Naive thymus-derived CD4-positive, alpha-beta T cell (primary cell): Measurements from ENCODE around the gene DHX15. TPM values are rescaled to one million over a fixed set of nuclear protein-coding genes. Genes with fewer than 3 reads are reported as not detected.

ENCODE experiments used
- ATAC-seq: fragments of 150-1000 bp; cut with Tn5 transposase; 2 replicates; pipeline ENCODE4 v1.10.0; 2021; ENCODE audit warnings: mild to moderate bottlenecking, moderate library complexity
- CTCF ChIA-PET: fragments of 350-600 bp; sonication (Branson Sonifier 250); formaldehyde crosslinking; loops from one replicate; lab custom pipeline; 2021; ENCODE audit warnings: antibody characterized with exemption; lab: Charles Lee
- POLR2A ChIA-PET: fragments of 350-600 bp; sonication (Branson Sonifier 250); formaldehyde crosslinking; loops from one replicate; lab custom pipeline; 2021; ENCODE audit warnings: antibody characterized with exemption, inconsistent platforms; lab: Charles Lee
- DNase-seq, 9 donors: peaks; one replicate each; pipeline versions ENCODE4 v3.0.0 to v3.0.0-alpha.2; 2020 to 2022; ENCODE audit warnings: mixed read lengths in 1 of 9
- H3K27ac ChIP-seq: one replicate; pipeline ENCODE4 v1.7.0; 2013; ENCODE audit warnings: mild to moderate bottlenecking, low read depth, low read length, moderate library complexity
- H3K27me3 ChIP-seq, 2 donors: one replicate each; pipeline ENCODE4 v1.7.0; 2013; ENCODE audit warnings: low read length in 2 of 2, mild to moderate bottlenecking in 2 of 2, moderate library complexity in 2 of 2; ENCODE audit not compliant: control insufficient read depth in 2 of 2, insufficient read depth in 2 of 2
- H3K36me3 ChIP-seq, 3 experiments: 1 replicate in 2 of 3; 2 replicates in 1 of 3; pipeline ENCODE4 v1.7.0; 2013; ENCODE audit warnings: low read length in 3 of 3, mild to moderate bottlenecking in 3 of 3, moderate library complexity in 1 of 3; ENCODE audit not compliant: insufficient read depth in 3 of 3, control insufficient read depth in 2 of 3
- H3K4me1 ChIP-seq, 2 donors: one replicate each; pipeline ENCODE4 v1.7.0; 2013; ENCODE audit warnings: low read length in 2 of 2, mild to moderate bottlenecking in 2 of 2, moderate library complexity in 1 of 2; ENCODE audit not compliant: control insufficient read depth in 2 of 2, insufficient read depth in 2 of 2
- H3K4me3 ChIP-seq: 2 replicates; pipeline ENCODE4 v1.7.0; 2013; ENCODE audit warnings: mild to moderate bottlenecking, low read length
- H3K9me3 ChIP-seq, 3 experiments: 1 replicate in 2 of 3; 2 replicates in 1 of 3; pipeline ENCODE4 v1.7.0; 2013; ENCODE audit warnings: low read length in 3 of 3; ENCODE audit not compliant: control insufficient read depth in 2 of 3
- H3K27ac Mint-ChIP-seq, 9 donors: one replicate each; pipeline ENCODE4 v1.8.0; 2020 to 2022; ENCODE audit warnings: mixed read lengths in 9 of 9, mild to moderate bottlenecking in 8 of 9, moderate library complexity in 5 of 9, inconsistent platforms in 2 of 9
- H3K27me3 Mint-ChIP-seq, 5 donors: one replicate each; pipeline ENCODE4 v1.8.0; 2021 to 2022; ENCODE audit warnings: mixed read lengths in 5 of 5, mild to moderate bottlenecking in 1 of 5
- H3K36me3 Mint-ChIP-seq, 5 donors: one replicate each; pipeline ENCODE4 v1.8.0; 2020 to 2022; ENCODE audit warnings: mixed read lengths in 5 of 5, mild to moderate bottlenecking in 3 of 5, inconsistent platforms in 1 of 5
- H3K4me1 Mint-ChIP-seq, 7 donors: one replicate each; pipeline ENCODE4 v1.8.0; 2020 to 2022; ENCODE audit warnings: mixed read lengths in 7 of 7, mild to moderate bottlenecking in 3 of 7, inconsistent platforms in 1 of 7
- H3K4me3 Mint-ChIP-seq, 10 donors: one replicate each; pipeline ENCODE4 v1.8.0; 2020 to 2022; ENCODE audit warnings: mild to moderate bottlenecking in 10 of 10, mixed read lengths in 10 of 10, moderate library complexity in 6 of 10, inconsistent platforms in 2 of 10
- H3K9me3 Mint-ChIP-seq, 11 donors: one replicate each; pipeline ENCODE4 v1.8.0; 2020 to 2022; ENCODE audit warnings: mixed read lengths in 11 of 11, mild to moderate bottlenecking in 4 of 11, inconsistent platforms in 1 of 11, moderate library complexity in 1 of 11
- intact Hi-C, 2 donors: fragments of 100-400 bp; cut with micrococcal nuclease; formaldehyde crosslinking; loops; one replicate each; pipeline ENCODE4 v1.15.1; 2023
- polyA plus RNA-seq, 2 donors: library from polyadenylated mRNA; unstranded; fragments of 300-500 nt; fragmentation: Illumina TruSeq; gene quantifications; one replicate each; pipeline ENCODE4 v1.2.3, GENCODE V29; 2021
- total RNA-seq, 6 experiments: library from RNA in 5 of 6; stranded (reverse) in 5 of 6; gene quantifications; 1 replicate in 5 of 6; 2 replicates in 1 of 6; pipeline ENCODE4 v1.2.3 and lab custom pipeline; 2021 to 2026

The DHX15 gene
- total and polyA plus RNA-seq, 7 experiments from 2014 or later = 44.5 to 186 (median 139) TPM

- intact Hi-C loops = loop anchor here (1.0 to 2.0 kb wide), 3 partner anchors 13 to 69 kb away; no protein-coding TSS in a partner anchor
- no peaks in the 10 kb centered on the region for H3K27me3 Mint-ChIP-seq
- Histone ChIP-seq H3K27ac (peak overlapping the region; percentile 5), H3K4me3 (no peak overlapping the region), H3K27me3 (no peaks in the 10 kb centered on the region), H3K36me3 (peaks cover 0 to 34% (median 3%) of the 10 kb centered on the region in 3 experiments), H3K4me1 (peaks cover 9 to 13% of the 10 kb centered on the region in 2 donors), H3K9me3 (no peaks in the 10 kb centered on the region)
- peaks cover 31 to 80% (median 69%) of the 10 kb centered on the region in 7 donors for H3K4me1 Mint-ChIP-seq
- CTCF ChIA-PET = no interaction called here
- H3K9me3 Mint-ChIP-seq = peaks cover 0 to 8% (median 3%) of the 10 kb centered on the region in 11 donors
- DNase-seq = peak in 5 of 9 donors; percentile 2 to 22 (median 14)
- peaks cover 4 to 37% (median 25%) of the 10 kb centered on the region in 5 donors for H3K36me3 Mint-ChIP-seq
- peak; percentile 63 for ATAC-seq
- peak overlapping the region; percentile 16 to 74 (median 65) for H3K4me3 Mint-ChIP-seq
- POLR2A ChIA-PET = no interaction called here
- peak overlapping the region in 8 of 9 donors; percentile 3 to 77 (median 28) for H3K27ac Mint-ChIP-seq
Observed at GRCh38 chr4:24557026-24558025, 27.0 kb downstream of the DHX15 start.

- Histone ChIP-seq H3K36me3 (peaks cover 0 to 46% (median 12%) of the 10 kb centered on the region in 3 experiments), H3K27ac (no peak overlapping the region), H3K27me3 (no peaks in the 10 kb centered on the region), H3K4me1 (peaks cover 0 to 6% of the 10 kb centered on the region in 2 donors), H3K9me3 (no peaks in the 10 kb centered on the region), H3K4me3 (no peak overlapping the region)
- peak overlapping the region in 1 of 10 donors; percentile 18 for H3K4me3 Mint-ChIP-seq
- CTCF ChIA-PET = interaction anchor here (1.1 kb wide), 1 partner anchor 8 kb away, joined by 3 read pairs; no protein-coding TSS in a partner anchor
- peaks cover 23 to 65% (median 51%) of the 10 kb centered on the region in 7 donors for H3K4me1 Mint-ChIP-seq
- intact Hi-C loops = no loop called here
- DNase-seq (peak in 1 of 9 donors; percentile 3), ATAC-seq (no peak)
- H3K9me3 Mint-ChIP-seq = no peaks in the 10 kb centered on the region
- POLR2A ChIA-PET = no interaction called here
- H3K27me3 Mint-ChIP-seq = no peaks in the 10 kb centered on the region
- peaks cover 4 to 49% (median 26%) of the 10 kb centered on the region in 5 donors for H3K36me3 Mint-ChIP-seq
- peak overlapping the region in 1 of 9 donors; percentile 18 for H3K27ac Mint-ChIP-seq
Observed at GRCh38 chr4:24551492-24552289, 32.7 kb downstream of the DHX15 start.

- Histone ChIP-seq H3K4me1 (peaks cover 0 to 6% of the 10 kb centered on the region in 2 donors), H3K4me3 (no peak overlapping the region), H3K27ac (no peak overlapping the region), H3K27me3 (no peaks in the 10 kb centered on the region), H3K9me3 (no peaks in the 10 kb centered on the region), H3K36me3 (peaks cover 0 to 38% (median 12%) of the 10 kb centered on the region in 3 experiments)
- Mint-ChIP-seq H3K36me3 (peaks cover 4 to 45% (median 25%) of the 10 kb centered on the region in 5 donors), H3K27ac (peak overlapping the region in 4 of 9 donors; percentile 14 to 45 (median 22)), H3K27me3 (no peaks in the 10 kb centered on the region), H3K4me1 (peaks cover 15 to 61% (median 46%) of the 10 kb centered on the region in 7 donors), H3K9me3 (no peaks in the 10 kb centered on the region), H3K4me3 (no peak overlapping the region)
- intact Hi-C loops = no loop called here
- ChIA-PET CTCF (interaction anchor here (0.7 to 1.1 kb wide), 3 partner anchors 9 to 800 kb away, joined by 3 read pairs; no protein-coding TSS in a partner anchor), POLR2A (interaction anchor here (1.0 kb wide), 1 partner anchor 34 kb away, joined by 3 read pairs; the partner anchor contains the start of gene DHX15)
- no peak for DNase-seq
- ATAC-seq = no peak
Observed at GRCh38 chr4:24550441-24551175, 33.7 kb downstream of the DHX15 start.

- Histone ChIP-seq H3K4me3 (no peak overlapping the region), H3K36me3 (peaks cover 0 to 23% (median 12%) of the 10 kb centered on the region in 3 experiments), H3K9me3 (no peaks in the 10 kb centered on the region), H3K4me1 (peaks cover 0 to 6% of the 10 kb centered on the region in 2 donors), H3K27me3 (no peaks in the 10 kb centered on the region), H3K27ac (no peak overlapping the region)
- intact Hi-C loops = loop anchor here (5.0 kb wide), 1 partner anchor 34 kb away; the partner anchor contains the start of gene DHX15 (in 2 of the 2)
- Mint-ChIP-seq H3K36me3 (peaks cover 4 to 39% (median 18%) of the 10 kb centered on the region in 5 donors), H3K27me3 (no peaks in the 10 kb centered on the region), H3K4me3 (peak overlapping the region in 1 of 10 donors; percentile 20), H3K27ac (no peak overlapping the region), H3K9me3 (no peaks in the 10 kb centered on the region), H3K4me1 (peaks cover 12 to 67% (median 59%) of the 10 kb centered on the region in 7 donors)
- ChIA-PET POLR2A (no interaction called here), CTCF (interaction anchor here (1.1 kb wide), 1 partner anchor 14 kb away, joined by 4 read pairs; no protein-coding TSS in a partner anchor)
- DNase-seq (no peak), ATAC-seq (no peak)
Observed at GRCh38 chr4:24547979-24548378, 36.4 kb downstream of the DHX15 start.

GRCh38 chr4:24544208-24544988 is 40.0 kb downstream of the DHX15 start:
- ChIA-PET CTCF (no interaction called here), POLR2A (interaction anchor here (0.6 kb wide), 1 partner anchor 39 kb away, joined by 4 read pairs; no protein-coding TSS in a partner anchor)
- H3K27me3 Mint-ChIP-seq = no peaks in the 10 kb centered on the region
- DNase-seq (no peak), ATAC-seq (no peak)
- H3K4me1 Mint-ChIP-seq = peaks cover 9 to 58% (median 51%) of the 10 kb centered on the region in 7 donors
- Histone ChIP-seq H3K27ac (no peak overlapping the region), H3K9me3 (no peaks in the 10 kb centered on the region), H3K27me3 (no peaks in the 10 kb centered on the region), H3K36me3 (peaks cover 17 to 44% (median 27%) of the 10 kb centered on the region in 3 experiments), H3K4me1 (no peaks in the 10 kb centered on the region), H3K4me3 (no peak overlapping the region)
- peak overlapping the region in 2 of 10 donors; percentile 30 to 47 for H3K4me3 Mint-ChIP-seq
- intact Hi-C loops = loop anchor here in 1 of 2 donors (1.0 kb wide), 1 partner anchor 13 kb away; no protein-coding TSS in a partner anchor
- peak overlapping the region in 3 of 9 donors; percentile 25 to 52 (median 31) for H3K27ac Mint-ChIP-seq
- no peaks in the 10 kb centered on the region for H3K9me3 Mint-ChIP-seq
- peaks cover 4 to 59% (median 36%) of the 10 kb centered on the region in 5 donors for H3K36me3 Mint-ChIP-seq
